CD4-positive, alpha-beta T cell treated with Interleukin-17A for 4 hours (primary cell): ENCODE data around the gene AP3B2.
"Not testable (repeated sequence)": the region's sequence is repeated elsewhere in the genome, so short reads cannot be mapped to it uniquely, and the experiment has no call there.

ENCODE experiments used
- DNase-seq: peaks from one replicate; pipeline ENCODE4 v3.0.0-alpha.2; 2020; ENCODE audit warnings: mixed read lengths

Gene AP3B2

GRCh38 chr15:82648257-82649103 lies 61.2 kb downstream of the AP3B2 start:
- DNase-seq, result no peak

- peak; percentile 62 for DNase-seq
Observed at GRCh38 chr15:82647835-82648256, 61.8 kb downstream of the AP3B2 start.

- DNase-seq, result peak; percentile 52
Observed at GRCh38 chr15:82647045-82647834, 62.4 kb downstream of the AP3B2 start, which contains the start of gene CPEB1. CPEB1 (minus strand) TSS chr15:82647363; CDS start chr15:82628459, 18,904 bp downstream.

GRCh38 chr15:82646250-82647044 lies 63.2 kb downstream of the AP3B2 start:
- no peak for DNase-seq

GRCh38 chr15:82644967-82645852 lies 64.5 kb downstream of the AP3B2 start:
- not testable (repeated sequence) for DNase-seq

GRCh38 chr15:82643992-82644391 lies 65.7 kb downstream of the AP3B2 start:
- DNase-seq, result no peak

GRCh38 chr15:82642656-82643055 lies 67.0 kb downstream of the AP3B2 start:
- DNase-seq, result no peak

- DNase-seq, result no peak
Observed at GRCh38 chr15:82641129-82641798, 68.4 kb downstream of the AP3B2 start.

GRCh38 chr15:82640672-82641071 lies 69.0 kb downstream of the AP3B2 start:
- DNase-seq, result no peak

GRCh38 chr15:82635798-82636197 lies 73.9 kb downstream of the AP3B2 start:
- DNase-seq, result no peak

- DNase-seq, result no peak
Observed at GRCh38 chr15:82630033-82630432, 79.6 kb downstream of the AP3B2 start.

GRCh38 chr15:82625136-82625535 lies 84.5 kb downstream of the AP3B2 start:
- DNase-seq, result no peak

- no peak for DNase-seq
Observed at GRCh38 chr15:82624438-82624837, 85.2 kb downstream of the AP3B2 start.

GRCh38 chr15:82624008-82624407 lies 85.7 kb downstream of the AP3B2 start:
- DNase-seq, result no peak

- DNase-seq, result no peak
Observed at GRCh38 chr15:82621970-82622369, 87.7 kb downstream of the AP3B2 start.

GRCh38 chr15:82613747-82614146 lies 95.9 kb downstream of the AP3B2 start:
- DNase-seq, result no peak

GRCh38 chr15:82611348-82611747 lies 98.3 kb downstream of the AP3B2 start:
- no peak for DNase-seq
